ENCODE results near the gene PNLIPRP3.

DNA sequence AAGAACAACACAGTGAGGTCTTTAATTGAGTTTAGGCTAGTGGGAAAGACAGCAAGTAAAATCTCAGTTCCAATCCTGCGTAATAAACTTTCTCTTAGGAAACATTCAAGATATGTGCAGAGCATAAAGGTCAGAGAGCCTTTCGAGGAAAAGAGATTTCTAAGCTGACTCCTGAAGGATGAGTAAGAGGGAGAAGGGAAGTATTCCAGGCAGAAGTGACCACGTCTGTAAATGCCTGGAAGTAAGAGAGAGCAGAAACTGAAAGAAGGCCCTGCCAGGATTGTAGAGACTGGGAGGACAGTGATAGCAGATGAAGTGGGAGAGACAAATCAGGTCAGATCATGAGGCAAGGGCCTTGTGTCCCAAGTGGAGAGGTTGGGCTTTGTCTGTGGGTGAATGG lies 41.8 kb downstream of the PNLIPRP3 start:
- TF ChIP-seq POLR2AphosphoS5 (IDR thresholded peaks at IDR 0.05; ENCODE audit: insufficient read depth, low read depth, low read length) (no peak), POLR2A (IDR thresholded peaks at IDR 0.05; ENCODE audit: low read depth, low read length) (no peak), EZH2 (IDR thresholded peaks at IDR 0.05; ENCODE audit: borderline replicate concordance, low read depth, low read length, severe bottlenecking) (no peak), GATA2 (IDR thresholded peaks at IDR 0.05; ENCODE audit: insufficient read depth, insufficient read length, low read depth, low read length) (no peak), MYC (IDR thresholded peaks at IDR 0.05; ENCODE audit: low read depth, low read length) (no peak), JUN (IDR thresholded peaks at IDR 0.05; ENCODE audit: borderline replicate concordance, insufficient read depth, insufficient read length, low read depth) (no peak), FOS (IDR thresholded peaks at IDR 0.05; ENCODE audit: borderline replicate concordance, insufficient read depth, low read length) (no peak)
- TF ChIP-seq, protein P1, sequence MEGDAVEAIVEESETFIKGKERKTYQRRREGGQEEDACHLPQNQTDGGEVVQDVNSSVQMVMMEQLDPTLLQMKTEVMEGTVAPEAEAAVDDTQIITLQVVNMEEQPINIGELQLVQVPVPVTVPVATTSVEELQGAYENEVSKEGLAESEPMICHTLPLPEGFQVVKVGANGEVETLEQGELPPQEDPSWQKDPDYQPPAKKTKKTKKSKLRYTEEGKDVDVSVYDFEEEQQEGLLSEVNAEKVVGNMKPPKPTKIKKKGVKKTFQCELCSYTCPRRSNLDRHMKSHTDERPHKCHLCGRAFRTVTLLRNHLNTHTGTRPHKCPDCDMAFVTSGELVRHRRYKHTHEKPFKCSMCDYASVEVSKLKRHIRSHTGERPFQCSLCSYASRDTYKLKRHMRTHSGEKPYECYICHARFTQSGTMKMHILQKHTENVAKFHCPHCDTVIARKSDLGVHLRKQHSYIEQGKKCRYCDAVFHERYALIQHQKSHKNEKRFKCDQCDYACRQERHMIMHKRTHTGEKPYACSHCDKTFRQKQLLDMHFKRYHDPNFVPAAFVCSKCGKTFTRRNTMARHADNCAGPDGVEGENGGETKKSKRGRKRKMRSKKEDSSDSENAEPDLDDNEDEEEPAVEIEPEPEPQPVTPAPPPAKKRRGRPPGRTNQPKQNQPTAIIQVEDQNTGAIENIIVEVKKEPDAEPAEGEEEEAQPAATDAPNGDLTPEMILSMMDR (IDR thresholded peaks at IDR 0.05; ENCODE audit: extremely low read depth in 1 of 2, insufficient read depth in 1 of 2, low read depth in 1 of 2, low read length in 2 of 2), result no peak
- TF ChIP-seq, protein P2, sequence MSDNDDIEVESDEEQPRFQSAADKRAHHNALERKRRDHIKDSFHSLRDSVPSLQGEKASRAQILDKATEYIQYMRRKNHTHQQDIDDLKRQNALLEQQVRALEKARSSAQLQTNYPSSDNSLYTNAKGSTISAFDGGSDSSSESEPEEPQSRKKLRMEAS (IDR thresholded peaks at IDR 0.05; ENCODE audit: insufficient read depth, insufficient read length), result no peak

Measured in endothelial cell of umbilical vein (primary cell).